Nucleus accumbens (tissue), 56 donors: Measurements from ENCODE around the gene RNF169.
A peak's percentile ranks its signal among the peaks of the same experiment; 100 is the strongest.
"Not testable (repeated sequence)": the region's sequence is repeated elsewhere in the genome, so short reads cannot be mapped to it uniquely, and the experiment has no call there.

ENCODE experiments used
- DNase-seq, 56 donors: peaks; one replicate each; lab custom pipeline; 2025; lab: John Stamatoyannopoulos, UW

The RNF169 gene

DNA sequence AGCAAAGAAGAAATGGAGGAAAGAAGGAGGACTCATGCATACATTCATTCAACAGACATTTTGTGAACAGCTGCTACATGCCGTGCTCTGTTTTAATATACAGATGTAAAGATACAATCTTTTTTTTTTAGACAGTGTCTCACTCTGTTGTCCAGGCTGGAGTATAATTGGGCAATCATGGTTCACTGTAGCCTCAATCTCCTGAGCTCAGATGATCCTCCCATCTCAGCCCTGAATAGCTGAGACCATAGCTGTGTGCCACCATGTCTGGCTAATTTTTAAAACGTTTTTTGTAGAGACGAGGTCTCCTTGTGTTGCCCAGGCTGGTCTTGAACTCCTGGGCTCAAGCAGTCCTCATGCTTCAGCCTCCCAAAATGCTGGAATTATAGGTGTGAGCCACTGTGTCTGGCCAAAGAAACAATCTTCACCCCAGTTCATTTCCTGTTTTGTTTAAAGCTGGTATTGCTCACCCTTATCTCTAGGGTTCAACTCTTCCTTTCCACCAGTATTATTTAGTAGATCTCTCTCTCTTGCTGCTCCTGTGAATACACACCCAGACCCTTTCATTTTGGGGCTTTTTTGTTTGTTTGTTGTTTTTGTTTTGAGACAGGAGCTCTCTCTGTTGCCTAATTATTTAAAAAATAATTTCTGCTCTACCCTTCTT, 69.8 kb downstream of the RNF169 start:
- DNase-seq = no peak

DNA sequence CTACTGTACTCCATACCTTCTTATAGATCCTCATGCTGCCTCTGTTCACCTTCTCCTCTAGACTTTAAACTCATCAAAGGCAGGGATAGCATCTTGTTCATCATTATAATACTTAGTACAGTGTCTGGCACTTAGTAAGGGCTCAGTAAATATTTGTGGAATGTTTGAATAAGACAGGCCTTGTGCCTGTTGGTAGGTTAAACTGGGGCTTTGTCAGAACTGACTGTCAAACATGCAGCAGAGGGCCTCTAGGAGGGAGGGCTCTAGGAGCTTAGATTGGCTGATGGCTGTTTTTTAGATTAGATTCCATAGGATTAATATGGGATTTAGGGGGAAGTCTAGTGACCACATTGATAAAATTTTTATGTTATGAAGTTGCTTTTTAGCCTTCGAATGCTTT, 70.8 kb downstream of the RNF169 start:
- no peak for DNase-seq

DNA sequence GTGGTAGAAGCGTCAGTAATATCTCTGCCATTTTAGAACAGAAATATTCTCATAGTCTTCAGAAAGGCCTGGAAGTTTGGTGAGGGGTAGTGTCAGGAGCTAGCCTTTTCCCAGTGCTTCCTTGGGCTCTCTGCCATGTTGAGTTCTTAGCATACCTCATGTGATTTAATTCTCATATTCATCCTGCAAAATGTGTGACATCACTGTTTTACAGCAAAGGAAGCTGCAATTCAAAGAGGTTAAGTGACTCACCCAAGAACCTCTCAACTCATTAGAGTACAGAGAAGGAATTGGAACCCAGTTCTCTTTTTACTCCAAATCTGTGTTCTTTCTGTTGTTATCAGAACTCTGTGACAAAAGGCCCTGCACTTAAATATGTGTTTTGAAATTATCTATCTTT, 72.1 kb downstream of the RNF169 start:
- DNase-seq = no peak

DNA sequence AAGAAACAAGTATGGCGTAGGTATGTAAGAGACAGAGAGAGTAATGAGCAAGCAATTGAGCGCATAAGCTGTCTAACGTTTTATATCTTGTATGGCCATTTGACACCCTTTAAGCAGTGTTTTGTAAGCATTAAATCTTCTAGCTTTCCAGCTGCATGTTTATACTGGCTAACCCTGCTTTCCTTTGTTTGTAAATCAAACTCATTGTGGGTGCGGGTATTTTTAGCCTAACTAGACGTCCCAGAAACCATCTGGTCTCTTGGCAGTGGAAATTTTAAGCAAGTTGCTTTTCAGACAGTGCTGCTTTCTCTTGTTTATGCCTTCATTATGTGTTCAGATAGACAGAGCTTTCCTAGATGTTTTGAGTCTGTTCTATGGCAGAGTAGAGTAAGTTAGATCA, 73.5 kb downstream of the RNF169 start:
- DNase-seq = peak in 3 of 56 donors; percentile 3 to 18 (median 6)

DNA sequence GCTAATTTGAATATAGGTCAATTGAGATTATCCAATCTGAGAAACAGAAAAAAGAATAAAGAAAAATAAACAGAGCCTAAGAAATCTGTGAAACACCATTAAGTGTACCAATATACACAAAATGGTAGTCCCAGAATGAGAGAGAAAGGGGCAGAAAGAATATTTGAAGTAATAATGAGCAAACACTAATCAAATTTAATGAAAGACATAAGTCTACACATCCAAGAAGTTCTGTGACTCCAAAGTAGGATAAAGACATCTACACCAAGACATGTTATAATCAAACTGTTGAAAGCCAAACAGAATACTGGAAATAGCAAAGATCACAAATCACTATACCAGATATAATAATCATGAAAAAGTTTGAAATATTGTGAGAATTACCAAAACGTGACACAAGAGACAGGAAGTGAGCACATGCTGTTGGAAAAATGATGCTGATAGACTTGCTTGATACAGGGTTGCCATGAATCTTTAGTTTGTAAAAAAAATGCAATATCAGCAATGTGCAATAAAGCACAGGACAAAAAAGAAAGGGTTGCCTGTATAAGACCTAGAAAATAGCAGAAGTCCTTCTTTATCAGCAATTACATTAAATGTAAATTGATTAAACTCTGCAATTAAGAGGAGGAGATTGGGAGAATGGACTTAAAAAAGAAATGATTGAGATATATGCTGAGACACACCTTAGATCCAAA, 75.8 kb downstream of the RNF169 start:
- DNase-seq = no peak

DNA sequence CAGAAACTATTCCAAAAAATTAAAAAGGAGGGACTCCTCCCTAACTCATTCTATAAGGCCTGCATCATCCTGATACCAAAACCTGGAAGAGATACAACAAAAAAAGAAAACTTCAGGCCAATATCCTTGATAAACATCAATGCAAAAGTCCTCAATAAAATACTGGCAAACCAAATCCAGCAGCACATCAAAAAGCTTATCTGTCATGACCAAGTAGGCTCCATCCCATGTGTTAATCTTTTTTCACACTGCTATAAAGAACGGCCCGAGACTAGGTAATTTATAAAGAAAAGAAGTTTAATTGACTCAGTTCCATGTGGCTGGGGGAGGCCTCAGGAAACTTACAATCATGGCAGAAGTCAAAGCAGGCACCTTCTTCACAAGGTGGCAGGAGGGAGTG, 76.9 kb downstream of the RNF169 start:
- DNase-seq = not testable (repeated sequence)

DNA sequence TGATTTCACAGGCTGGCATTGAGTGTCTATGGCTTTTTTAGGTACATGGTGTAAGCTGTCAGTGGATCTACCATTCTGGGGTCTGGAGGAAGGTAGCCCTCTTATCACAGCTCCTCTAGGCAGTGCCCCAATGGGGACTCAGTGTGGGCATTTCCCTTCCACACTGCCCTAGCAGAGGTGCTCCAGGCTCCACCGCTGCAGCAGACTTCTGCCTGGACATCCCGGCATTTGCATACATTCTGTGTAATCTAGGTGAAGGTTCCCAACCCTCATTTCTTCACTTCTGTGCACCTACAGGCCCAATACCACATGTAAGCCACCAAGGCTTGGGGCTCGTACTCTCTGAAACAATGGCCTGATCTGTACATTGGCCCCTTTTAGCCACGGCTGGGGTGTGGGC, 78.3 kb downstream of the RNF169 start:
- no peak for DNase-seq

DNA sequence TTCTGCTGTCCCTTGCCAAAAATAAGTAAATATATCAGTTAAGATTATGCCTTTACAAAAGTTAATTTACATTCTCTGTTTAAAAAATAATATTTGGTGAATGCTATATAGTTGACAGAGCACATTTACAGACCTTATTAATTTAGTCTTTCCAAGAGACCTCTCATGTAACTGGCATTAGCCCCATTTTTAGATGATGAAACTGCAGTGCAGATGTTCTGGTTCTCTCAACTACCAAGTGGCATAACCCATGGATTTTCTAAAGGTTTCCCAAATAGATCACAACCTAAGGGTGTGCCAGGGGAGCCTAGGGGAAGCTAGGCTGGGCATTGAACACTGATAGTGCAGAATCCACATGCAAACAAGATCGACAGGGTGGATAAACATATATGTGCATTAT, 88.5 kb downstream of the RNF169 start:
- no peak for DNase-seq

DNA sequence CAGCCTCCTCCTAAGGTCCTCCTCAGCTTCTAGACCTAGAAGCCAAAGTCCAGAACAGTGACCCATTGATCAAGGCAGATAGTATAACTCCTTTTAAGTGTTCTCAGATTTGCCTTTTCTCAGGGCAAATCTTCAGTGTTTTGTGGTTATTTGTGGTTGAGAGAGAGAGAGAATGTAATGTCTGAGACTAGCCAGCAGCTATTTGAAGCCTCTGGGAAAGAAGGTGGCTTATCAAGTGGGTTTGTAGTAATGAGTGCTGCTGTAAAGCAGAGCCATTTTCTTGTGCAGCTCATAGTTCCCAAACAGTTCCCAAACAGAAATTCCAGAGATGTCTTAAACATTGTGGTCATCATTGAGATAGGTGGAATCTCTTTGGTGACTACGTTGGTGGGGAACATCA, 89.5 kb downstream of the RNF169 start:
- no peak for DNase-seq

DNA sequence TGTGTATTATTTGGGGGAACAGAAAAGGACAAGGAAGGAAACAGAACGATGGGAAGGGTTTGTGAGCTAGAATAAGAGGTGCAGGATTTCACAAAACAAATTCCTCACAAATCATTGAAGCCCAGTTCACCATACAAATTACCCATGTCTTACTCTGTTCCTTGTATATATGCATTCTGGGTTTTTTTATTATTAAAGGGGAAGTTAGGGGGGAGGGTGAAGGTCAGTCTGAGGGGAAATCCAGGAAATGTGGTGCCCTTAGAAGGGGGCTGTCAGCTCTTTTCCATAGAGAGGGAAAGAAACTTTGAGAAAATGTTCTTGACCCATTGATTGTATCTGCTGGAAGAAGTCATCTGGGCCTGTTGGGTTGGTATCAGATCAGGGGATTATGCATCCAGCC, 90.8 kb downstream of the RNF169 start:
- DNase-seq = no peak

DNA sequence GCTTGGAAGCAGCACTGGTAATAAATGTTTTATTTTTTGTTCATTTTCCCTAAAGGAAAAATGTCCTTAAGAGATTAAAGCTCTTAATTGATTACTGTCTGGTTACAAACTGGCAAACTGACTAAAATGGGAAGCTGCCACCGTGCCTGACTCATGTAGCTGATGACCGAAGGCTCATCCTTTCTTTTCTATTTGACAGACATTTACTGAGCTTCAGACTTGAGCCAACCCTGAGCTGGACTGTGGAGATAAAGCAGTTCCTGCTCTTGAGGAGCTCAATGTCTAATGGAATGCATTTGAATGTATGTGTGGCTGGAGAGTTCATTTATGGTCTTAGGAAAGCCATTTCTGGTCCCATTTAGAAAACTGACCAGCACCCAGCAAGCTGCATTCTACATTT, 91.3 kb downstream of the RNF169 start:
- no peak for DNase-seq

DNA sequence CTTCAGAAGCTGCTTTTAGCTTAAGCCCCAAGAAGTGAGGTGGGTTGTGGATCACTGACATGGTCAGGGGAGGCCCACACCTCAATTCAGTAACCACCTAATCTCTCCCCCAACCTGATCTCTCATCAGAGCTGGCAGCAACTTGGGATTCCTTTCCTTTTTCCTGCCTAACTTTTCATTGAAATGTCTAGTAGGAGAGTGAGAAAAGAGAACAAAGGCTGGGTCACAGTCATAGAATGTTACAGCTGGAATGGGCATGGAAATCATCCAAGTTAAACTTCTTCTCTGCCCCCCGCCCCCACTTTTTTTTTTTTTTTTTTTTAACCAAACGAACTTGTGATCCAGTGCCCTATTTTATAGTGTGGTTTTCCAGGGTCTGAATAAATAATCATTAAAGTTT, 91.8 kb downstream of the RNF169 start:
- no peak for DNase-seq

DNA sequence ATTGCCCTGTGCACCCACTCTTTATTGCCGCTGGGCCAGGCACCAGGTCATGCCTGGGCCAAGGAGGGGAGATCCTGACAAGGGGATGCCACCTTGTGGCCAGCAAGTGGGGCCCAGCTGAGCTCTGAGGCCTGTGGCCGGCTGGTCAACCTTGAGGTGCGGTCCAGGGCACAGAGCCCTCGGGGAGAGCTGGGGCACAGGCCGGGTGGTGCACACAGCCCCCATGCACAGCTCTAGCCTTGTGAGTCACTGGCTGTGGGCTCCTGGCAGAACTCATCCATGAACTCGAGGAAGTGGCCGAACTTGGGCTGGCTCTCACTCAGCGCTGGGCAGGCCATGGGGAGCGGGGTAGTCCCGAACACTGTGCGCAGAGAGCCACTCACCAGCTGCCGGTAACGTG, 94.3 kb downstream of the RNF169 start:
- peak in 5 of 56 donors; percentile 1 to 12 (median 6) for DNase-seq

DNA sequence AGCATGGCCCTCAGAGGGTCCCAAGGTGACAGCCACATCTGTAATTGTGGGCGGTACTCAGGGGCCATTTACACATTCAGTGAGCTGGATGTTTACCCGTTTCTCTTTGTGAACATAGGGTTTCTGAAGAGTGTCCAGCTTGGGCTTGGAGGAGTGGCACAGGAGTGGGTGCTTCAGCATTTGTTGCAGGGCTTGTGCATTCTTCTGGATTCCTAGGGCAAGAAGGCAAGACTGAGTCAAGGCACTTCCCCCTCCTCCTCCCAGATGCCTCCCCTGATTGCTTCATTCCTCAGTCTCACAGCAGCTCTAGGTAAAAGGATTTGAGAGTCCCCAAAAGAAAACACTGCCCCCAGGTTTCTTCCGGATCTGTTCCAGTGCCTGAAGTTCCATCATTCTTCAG, 95.4 kb downstream of the RNF169 start:
- DNase-seq = no peak

DNA sequence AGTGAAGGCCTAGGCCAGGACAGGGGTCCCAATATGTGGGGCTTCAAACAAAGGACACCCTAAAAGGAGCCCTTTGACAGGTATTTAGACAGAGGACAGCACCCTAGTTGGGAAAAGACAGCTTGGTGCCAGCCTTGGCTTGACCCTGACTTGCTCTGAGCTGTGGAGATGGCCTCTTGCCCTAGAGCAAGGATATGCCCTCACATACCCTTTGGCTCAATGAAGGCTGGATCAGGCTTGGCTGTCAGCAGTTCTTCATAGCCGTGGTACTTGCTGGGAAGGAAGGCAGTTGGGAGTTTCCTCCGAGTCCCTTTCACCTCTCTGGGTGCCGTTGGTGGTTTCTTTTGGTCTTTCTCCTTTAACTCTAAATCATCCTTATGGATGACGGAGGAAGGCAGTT, 96.2 kb downstream of the RNF169 start:
- DNase-seq = no peak

DNA sequence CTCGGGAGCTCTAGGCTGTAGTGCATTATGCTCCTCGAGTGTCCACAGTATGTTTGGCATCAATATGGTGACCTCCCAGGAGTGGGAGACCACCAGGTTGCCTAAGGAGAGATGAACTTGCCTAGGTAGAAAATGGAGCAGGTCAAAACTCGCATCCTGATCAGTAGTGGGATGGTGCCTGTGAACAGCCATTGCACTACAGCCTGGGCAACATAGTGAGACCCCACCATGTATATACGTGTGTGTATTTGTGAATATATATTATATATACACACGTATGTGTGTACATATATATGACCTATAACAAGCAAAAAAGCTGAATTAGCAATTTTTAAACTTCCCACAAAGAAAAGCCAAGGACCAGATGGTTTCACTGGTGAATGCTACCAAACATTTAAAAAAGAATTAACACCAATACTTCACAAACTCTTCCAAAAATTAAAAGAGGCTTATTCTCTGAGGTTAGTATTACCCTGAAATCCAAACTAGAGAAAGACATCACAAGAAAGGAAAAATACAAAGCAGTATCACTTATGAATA, 97.4 kb downstream of the RNF169 start:
- DNase-seq = no peak

DNA sequence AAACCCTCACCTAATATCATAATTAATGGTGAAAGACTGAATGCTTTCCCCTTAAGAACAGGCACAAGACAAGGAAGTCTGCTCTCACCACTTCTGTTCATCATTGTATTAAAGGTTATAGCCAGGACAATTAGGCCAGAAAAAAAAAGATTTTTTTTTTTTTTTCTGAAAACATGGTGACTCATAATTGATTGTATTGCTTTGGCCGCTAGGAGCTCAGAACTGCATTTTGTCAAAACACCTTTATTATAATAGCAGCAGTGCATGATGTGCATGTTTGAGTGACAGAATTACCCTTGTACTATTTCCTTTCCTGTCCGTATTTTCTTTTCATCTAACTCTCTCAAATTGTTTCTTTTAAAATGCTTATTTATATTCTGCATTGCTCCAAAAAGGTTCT, 98.1 kb downstream of the RNF169 start:
- no peak for DNase-seq

DNA sequence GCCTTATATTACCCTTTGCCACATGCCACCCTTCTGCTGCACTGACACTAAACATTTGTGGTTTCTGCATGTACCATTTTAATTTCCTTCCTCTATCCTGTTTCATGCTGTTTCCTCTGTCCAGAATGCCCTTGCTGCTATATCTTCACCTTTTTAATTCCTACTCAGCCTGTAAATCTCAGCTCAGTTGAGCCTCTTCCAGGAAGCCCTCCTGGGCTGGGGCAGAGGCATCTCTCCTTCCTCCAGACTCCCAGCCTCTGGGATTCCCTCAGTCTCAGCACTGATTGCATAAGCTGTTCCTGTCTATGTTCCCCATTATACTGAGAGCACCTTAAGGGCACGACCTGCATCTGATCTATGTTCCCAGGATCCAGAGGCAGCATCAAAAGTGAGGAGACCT, 98.7 kb downstream of the RNF169 start:
- DNase-seq = no peak

DNA sequence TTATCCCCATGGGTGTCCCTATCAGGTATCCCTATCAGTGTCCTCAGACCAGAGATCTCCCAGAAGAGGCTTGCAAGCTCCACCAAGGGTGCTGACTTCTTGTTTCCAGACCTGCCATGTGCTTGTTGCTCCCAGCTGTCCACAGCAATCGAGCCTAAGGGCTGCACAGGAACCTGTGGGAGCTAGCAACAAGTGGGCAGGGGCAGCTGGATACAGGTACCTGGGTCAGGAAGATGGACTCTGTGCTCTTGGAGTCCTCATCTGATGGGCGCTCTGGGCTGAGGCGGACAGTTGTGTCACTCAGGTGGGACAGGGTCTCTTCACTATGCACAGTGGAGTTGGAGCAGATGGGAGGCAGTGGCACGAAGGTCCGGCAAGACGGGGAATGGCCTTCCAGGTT, 99.2 kb downstream of the RNF169 start:
- DNase-seq = no peak

DNA sequence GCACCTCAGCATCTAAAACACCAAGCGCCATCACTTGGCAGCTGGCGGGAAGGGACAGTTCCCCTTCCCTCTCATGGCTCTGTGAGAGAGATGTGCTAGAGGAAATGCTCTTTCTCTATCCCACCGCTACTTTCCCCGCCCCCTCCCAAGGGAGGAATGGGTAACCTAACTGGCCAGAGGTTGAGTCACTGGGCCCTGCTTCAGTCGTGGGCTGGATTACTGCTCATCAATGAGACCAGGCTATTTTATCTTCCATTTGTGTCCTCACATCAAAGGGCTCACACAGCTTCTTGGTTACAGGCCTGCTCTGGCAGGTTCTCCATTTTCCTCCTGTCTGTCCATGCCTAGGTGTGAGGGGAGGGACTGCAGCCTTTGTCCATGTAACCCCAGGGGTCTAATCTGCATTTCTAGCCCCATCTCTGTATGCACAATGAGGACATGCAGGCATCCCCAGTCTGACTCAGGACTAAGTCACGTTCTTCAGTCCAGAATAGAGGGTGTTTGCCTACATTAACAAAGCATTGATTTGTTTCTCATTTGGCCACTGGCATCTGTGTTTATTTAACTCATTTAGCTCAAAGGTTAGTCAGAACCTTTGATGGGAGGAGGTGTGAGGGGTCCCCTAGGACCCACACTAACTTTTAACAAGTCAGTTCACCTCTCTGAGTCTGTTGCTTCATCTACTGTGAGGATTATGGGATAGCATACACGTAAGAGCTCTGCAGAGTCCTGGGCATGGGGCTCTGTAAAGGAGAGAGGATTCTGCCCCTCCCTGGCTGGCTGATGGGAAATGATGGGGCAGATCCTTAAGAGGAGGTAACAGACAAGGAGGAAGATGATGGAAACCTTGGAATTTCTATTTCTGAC, 101.1 kb downstream of the RNF169 start:
- no peak for DNase-seq

DNA sequence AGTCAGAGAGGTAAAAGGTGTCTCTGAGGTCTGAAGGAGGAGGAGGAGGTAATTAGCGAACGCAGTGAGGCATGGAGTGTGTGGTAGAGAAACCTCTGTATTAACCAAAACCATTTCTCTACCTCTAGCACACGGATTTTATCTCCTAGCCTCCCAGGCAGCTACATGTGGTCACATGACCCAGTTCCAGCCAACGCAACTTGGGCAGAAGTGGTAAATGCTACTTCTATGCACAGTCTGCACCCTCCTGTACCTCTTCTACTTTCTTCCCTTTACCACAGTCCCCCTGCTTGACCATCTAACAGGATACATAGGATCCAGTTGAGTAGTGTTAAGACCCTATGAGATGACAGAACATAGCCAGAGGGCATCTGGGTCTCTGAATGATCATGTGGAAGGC, 104.6 kb downstream of the RNF169 start:
- DNase-seq = no peak
